A549 (cell line): ENCODE results near the gene DCTN3. TPM values are rescaled to one million over a fixed set of nuclear protein-coding genes. Genes with fewer than 3 reads are reported as not detected.
A peak's percentile ranks its signal among the peaks of the same experiment; 100 is the strongest.

Source experiments
- ATAC-seq, 2 experiments: fragments of 200-7000 bp in 1 of 2; fragments of >200 bp in 1 of 2; cut with Nextera tagmentation in 1 of 2; cut with Tn5 transposase in 1 of 2; 3 replicates each; pipeline versions ENCODE4 v1.8.0 to v1.9.1; 2018 to 2020; ENCODE audit warnings: mild to moderate bottlenecking in 1 of 2, moderate library complexity in 1 of 2
- CTCF ChIA-PET: fragments of 300-600 bp; sonication (Branson Sonifier 250); formaldehyde crosslinking; extraction: SDS; loops from one replicate; lab custom pipeline; 2021; ENCODE audit warnings: antibody characterized with exemption, inconsistent platforms; lab: Yijun Ruan, JAX
- POLR2A ChIA-PET: fragments of 350-600 bp; formaldehyde crosslinking; extraction: SDS; loops from one replicate; lab custom pipeline; 2021; ENCODE audit warnings: antibody characterized with exemption, inconsistent platforms; lab: Yijun Ruan, JAX
- DNase-seq, 2 experiments: peaks; one replicate each; pipeline versions ENCODE4 v3.0.0 to v3.0.0-alpha.2; 2011 to 2016; ENCODE audit warnings: low read depth in 1 of 2, low spot score in 1 of 2
- FAIRE-seq: peaks from 2 replicates; lab custom pipeline; 2011; peaks lifted over from hg19 to GRCh38; lab: Jason Lieb, UNC
- H3K27ac ChIP-seq, 2 experiments: fragments of >200 bp; sonication (Bioruptor Twin); formaldehyde crosslinking; 3 replicates each; pipeline ENCODE4 v1.5.1; 2016 to 2017
- H3K4me1 ChIP-seq: fragments of >200 bp; sonication (Bioruptor Twin); formaldehyde crosslinking; 3 replicates; pipeline ENCODE4 v1.6.1; 2016
- H3K4me2 ChIP-seq: fragments of >200 bp; sonication (Bioruptor Twin); formaldehyde crosslinking; 3 replicates; pipeline ENCODE4 v1.6.1; 2016
- H3K4me3 ChIP-seq: fragments of >200 bp; sonication (Bioruptor Twin); formaldehyde crosslinking; 3 replicates; pipeline ENCODE4 v1.5.1; 2016
- H3K9me3 ChIP-seq: fragments of >200 bp; sonication (Bioruptor Twin); formaldehyde crosslinking; 3 replicates; pipeline ENCODE4 v1.6.1; 2016
- CHD4 ChIP-seq: fragments of 200-600 bp; sonication (generic); IDR thresholded peaks from 2 replicates; pipeline ENCODE4 v1.6.1; 2016; ENCODE audit warnings: antibody characterized with exemption, mild to moderate bottlenecking, borderline replicate concordance
- ESRRA ChIP-seq: fragments of 150-350 bp; IDR thresholded peaks from 2 replicates; pipeline ENCODE4 v1.6.1; 2014; ENCODE audit warnings: mild to moderate bottlenecking, low read length, borderline replicate concordance
- FOSL2 ChIP-seq, 2 experiments: fragments of 450-650 bp in 1 of 2; fragments of >200 bp in 1 of 2; sonication (Bioruptor Twin) in 1 of 2; formaldehyde crosslinking; IDR thresholded peaks; 2 replicates each; pipeline versions ENCODE4 v1.5.0 to v1.6.1; 2016 to 2020; ENCODE audit warnings: mild to moderate bottlenecking in 1 of 2, moderate library complexity in 1 of 2
- GATA3 ChIP-seq: IDR thresholded peaks from 2 replicates; pipeline ENCODE4 v1.6.1; 2012; ENCODE audit warnings: borderline replicate concordance
- HDAC2 ChIP-seq: fragments of 200-600 bp; sonication (generic); IDR thresholded peaks from 2 replicates; pipeline ENCODE4 v1.6.1; 2016
- HOXB13 ChIP-seq: fragments of 250-450 bp; sonication (Bioruptor Pico); IDR thresholded peaks from 2 replicates; pipeline ENCODE4 v1.5.0; 2020; ENCODE audit warnings: low read depth, mild to moderate bottlenecking, moderate library complexity
- HOXB5 ChIP-seq: fragments of 250-450 bp; sonication (Bioruptor Pico); IDR thresholded peaks from 2 replicates; pipeline ENCODE4 v1.5.0; 2020; ENCODE audit warnings: mild to moderate bottlenecking, moderate library complexity
- NFE2L2 ChIP-seq: fragments of 150-350 bp; conservative IDR thresholded peaks from 2 replicates; pipeline ENCODE4 v1.6.1; 2014; ENCODE audit warnings: low read length
- NPAS2 ChIP-seq: fragments of 250-450 bp; sonication (Bioruptor Pico); IDR thresholded peaks from 2 replicates; pipeline ENCODE4 v1.8.0; 2022; ENCODE audit warnings: mild to moderate bottlenecking, moderate library complexity, borderline replicate concordance
- NR3C1 ChIP-seq: fragments of >200 bp; sonication (Bioruptor Twin); formaldehyde crosslinking; IDR thresholded peaks from 3 replicates; pipeline ENCODE4 v1.6.1; 2017
- RAD21 ChIP-seq, 2 experiments: fragments of >200 bp in 1 of 2; sonication (Bioruptor Twin) in 1 of 2; formaldehyde crosslinking in 1 of 2; IDR thresholded peaks in 1 of 2; conservative IDR thresholded peaks in 1 of 2; 2 replicates in 1 of 2; 3 replicates in 1 of 2; pipeline ENCODE4 v1.6.1; 2012 to 2018; ENCODE audit warnings: inconsistent platforms in 1 of 2
- RCOR1 ChIP-seq: fragments of 150-350 bp; IDR thresholded peaks from 2 replicates; pipeline ENCODE4 v1.6.1; 2014; ENCODE audit warnings: antibody characterized with exemption, low read length, low read depth
- RFX5 ChIP-seq: fragments of 450-650 bp; IDR thresholded peaks from 2 replicates; pipeline ENCODE4 v1.7.1; 2014; ENCODE audit warnings: antibody characterized with exemption, mild to moderate bottlenecking, moderate library complexity
- RNF2 ChIP-seq: fragments of 200-600 bp; sonication (generic); IDR thresholded peaks from 2 replicates; pipeline ENCODE4 v1.6.1; 2016; ENCODE audit warnings: low read depth, mild to moderate bottlenecking, antibody characterized with exemption, moderate library complexity, borderline replicate concordance
- SMC3 ChIP-seq: fragments of >200 bp; sonication (Bioruptor Twin); formaldehyde crosslinking; IDR thresholded peaks from 3 replicates; pipeline ENCODE4 v1.6.1; 2018; ENCODE audit warnings: inconsistent platforms
- SREBF2 ChIP-seq: fragments of 450-650 bp; IDR thresholded peaks from 2 replicates; pipeline ENCODE4 v1.6.1; 2014; ENCODE audit warnings: mild to moderate bottlenecking, moderate library complexity
- TFCP2L1 ChIP-seq: fragments of 250-450 bp; sonication (Bioruptor Pico); IDR thresholded peaks from 2 replicates; pipeline ENCODE4 v1.5.0; 2021; ENCODE audit warnings: mild to moderate bottlenecking
- TP53 ChIP-seq: fragments of 250-450 bp; sonication (Bioruptor Pico); IDR thresholded peaks from 2 replicates; pipeline ENCODE4 v1.5.0; 2021; ENCODE audit warnings: mild to moderate bottlenecking, moderate library complexity
- ZSCAN20 ChIP-seq: fragments of 250-450 bp; sonication (Bioruptor Pico); IDR thresholded peaks from 2 replicates; pipeline ENCODE4 v1.8.0; 2022; ENCODE audit warnings: mild to moderate bottlenecking, moderate library complexity
- WGBS: methylation state at CpG from one replicate; pipeline ENCODE4 v1.1.6; 2017; ENCODE audit errors: missing lambda C conversion rate; 5-methylcytosine and 5-hydroxymethylcytosine counted together
- polyA plus RNA-seq, 4 experiments: library from polyadenylated mRNA; depleted of rRNA in 3 of 4; stranded (reverse); fragments of >200 nt; fragmentation: RNase III in 1 of 4; extraction: RNeasy Plus Mini Kit Qiagen cat#74134 plus additional on column Dnase treatment in 1 of 4; gene quantifications; 2 replicates in 3 of 4; 3 replicates in 1 of 4; pipeline ENCODE4 v1.2.3, GENCODE V29; 2011 to 2017
- TF ChIP-seq, protein P1 (sequence below): fragments of >200 bp; sonication (Bioruptor Twin); formaldehyde crosslinking; IDR thresholded peaks from 3 replicates; pipeline ENCODE4 v1.5.1; 2016
- TF ChIP-seq, protein P2 (sequence below): IDR thresholded peaks from 2 replicates; pipeline ENCODE4 v1.6.1; 2012
- TF ChIP-seq, protein P3 (sequence below): fragments of 150-350 bp; IDR thresholded peaks from 2 replicates; pipeline ENCODE4 v1.6.1; 2014; ENCODE audit warnings: low read depth, mild to moderate bottlenecking, low read length
- TF ChIP-seq, protein P4 (sequence below): fragments of >200 bp; sonication (Bioruptor Twin); formaldehyde crosslinking; IDR thresholded peaks from 3 replicates; pipeline ENCODE4 v1.6.1; 2016
- TF ChIP-seq, protein P5 (sequence below): fragments of 250-450 bp; sonication (Bioruptor Pico); IDR thresholded peaks from 2 replicates; pipeline ENCODE4 v1.5.0; 2020; ENCODE audit warnings: low read depth, mild to moderate bottlenecking, moderate library complexity

The DCTN3 gene
- polyA plus RNA-seq, 2 of the 4 experiments (the other 2 are of a cell fraction) = 74.3 to 92.9 TPM

DNA sequence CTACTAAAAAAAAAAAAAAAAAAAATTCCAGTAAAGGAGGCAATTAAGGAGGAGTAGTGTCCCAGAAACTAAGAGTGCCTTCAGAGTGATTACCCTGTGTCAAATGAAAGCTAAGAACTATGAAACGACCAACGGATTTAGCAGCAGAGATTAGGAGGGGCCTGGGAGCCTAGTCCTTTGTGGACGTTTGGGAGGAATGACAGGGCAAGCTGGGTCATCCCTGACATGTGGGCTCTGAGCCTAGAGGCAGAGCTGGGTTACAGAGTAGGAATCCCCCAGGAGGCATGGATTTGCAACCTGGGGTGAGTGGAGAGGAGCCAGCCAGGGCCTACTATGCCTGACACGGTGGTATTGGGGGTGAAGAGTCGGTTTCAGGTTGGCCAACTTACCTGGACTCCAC is 12.9 kb upstream of the DCTN3 start (continued):
- TF ChIP-seq, protein P1, sequence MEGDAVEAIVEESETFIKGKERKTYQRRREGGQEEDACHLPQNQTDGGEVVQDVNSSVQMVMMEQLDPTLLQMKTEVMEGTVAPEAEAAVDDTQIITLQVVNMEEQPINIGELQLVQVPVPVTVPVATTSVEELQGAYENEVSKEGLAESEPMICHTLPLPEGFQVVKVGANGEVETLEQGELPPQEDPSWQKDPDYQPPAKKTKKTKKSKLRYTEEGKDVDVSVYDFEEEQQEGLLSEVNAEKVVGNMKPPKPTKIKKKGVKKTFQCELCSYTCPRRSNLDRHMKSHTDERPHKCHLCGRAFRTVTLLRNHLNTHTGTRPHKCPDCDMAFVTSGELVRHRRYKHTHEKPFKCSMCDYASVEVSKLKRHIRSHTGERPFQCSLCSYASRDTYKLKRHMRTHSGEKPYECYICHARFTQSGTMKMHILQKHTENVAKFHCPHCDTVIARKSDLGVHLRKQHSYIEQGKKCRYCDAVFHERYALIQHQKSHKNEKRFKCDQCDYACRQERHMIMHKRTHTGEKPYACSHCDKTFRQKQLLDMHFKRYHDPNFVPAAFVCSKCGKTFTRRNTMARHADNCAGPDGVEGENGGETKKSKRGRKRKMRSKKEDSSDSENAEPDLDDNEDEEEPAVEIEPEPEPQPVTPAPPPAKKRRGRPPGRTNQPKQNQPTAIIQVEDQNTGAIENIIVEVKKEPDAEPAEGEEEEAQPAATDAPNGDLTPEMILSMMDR = no peak

DNA sequence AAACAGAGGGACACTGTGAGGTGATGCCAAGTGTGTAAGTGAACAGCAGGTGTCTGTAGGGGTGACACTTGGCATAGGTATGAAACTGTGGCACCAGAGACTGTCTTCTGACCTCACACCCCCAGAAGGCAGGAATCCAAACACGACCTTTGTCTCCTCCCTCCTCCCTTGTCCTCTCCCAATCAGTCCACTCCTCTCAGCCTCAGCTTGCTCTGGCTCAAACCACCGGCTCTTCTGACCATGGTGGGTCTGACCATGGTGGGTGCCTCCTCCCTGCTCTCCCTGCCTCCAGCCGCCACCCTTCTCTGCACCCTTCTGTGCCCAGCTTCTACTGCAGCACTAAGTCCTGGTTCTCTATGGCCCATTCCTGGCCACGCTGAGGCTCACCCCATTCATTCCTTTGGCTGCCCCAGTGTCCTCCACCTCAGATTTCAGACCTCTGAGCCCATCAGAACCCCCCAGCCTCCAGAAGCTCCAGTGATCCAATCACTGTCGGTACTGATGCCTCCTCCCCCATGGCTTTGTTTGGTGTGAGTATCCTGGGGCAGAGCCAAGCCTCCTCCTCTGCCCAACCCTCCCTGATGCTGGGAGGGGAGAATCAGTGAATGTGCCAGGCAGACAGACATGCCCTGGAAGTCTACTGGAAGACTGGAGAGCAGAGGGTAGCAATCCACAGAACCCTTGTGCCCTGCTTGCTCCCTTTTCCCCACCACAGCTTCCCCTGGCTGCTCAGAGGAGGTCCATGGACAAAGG is 10.3 kb upstream of the DCTN3 start:
- ATAC-seq = no peak
- Histone ChIP-seq H3K9me3 (no peaks in the 10 kb centered on the region), H3K4me1 (peaks cover 16% of the 10 kb centered on the region; the same call in 2 of the 3 replicates), H3K27ac (no peak overlapping the region), H3K4me2 (peak overlapping the region; percentile 23; the same call in 2 of the 3 replicates), H3K4me3 (no peak overlapping the region)
- TF ChIP-seq FOSL2 (IDR thresholded peaks at IDR 0.05) (no peak), FOSL2 (CRISPR knock-in tag; IDR thresholded peaks at IDR 0.05) (no peak), GATA3 (no peak), NR3C1 (no peak), ZSCAN20 (CRISPR knock-in tag) (no peak), NFE2L2 (no peak), TFCP2L1 (CRISPR knock-in tag) (no peak), ESRRA (no peak)
- TF ChIP-seq, protein P2, sequence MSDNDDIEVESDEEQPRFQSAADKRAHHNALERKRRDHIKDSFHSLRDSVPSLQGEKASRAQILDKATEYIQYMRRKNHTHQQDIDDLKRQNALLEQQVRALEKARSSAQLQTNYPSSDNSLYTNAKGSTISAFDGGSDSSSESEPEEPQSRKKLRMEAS = no peak
- TF ChIP-seq, protein P3, sequence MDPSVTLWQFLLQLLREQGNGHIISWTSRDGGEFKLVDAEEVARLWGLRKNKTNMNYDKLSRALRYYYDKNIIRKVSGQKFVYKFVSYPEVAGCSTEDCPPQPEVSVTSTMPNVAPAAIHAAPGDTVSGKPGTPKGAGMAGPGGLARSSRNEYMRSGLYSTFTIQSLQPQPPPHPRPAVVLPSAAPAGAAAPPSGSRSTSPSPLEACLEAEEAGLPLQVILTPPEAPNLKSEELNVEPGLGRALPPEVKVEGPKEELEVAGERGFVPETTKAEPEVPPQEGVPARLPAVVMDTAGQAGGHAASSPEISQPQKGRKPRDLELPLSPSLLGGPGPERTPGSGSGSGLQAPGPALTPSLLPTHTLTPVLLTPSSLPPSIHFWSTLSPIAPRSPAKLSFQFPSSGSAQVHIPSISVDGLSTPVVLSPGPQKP = no peak
- TF ChIP-seq, protein P4, sequence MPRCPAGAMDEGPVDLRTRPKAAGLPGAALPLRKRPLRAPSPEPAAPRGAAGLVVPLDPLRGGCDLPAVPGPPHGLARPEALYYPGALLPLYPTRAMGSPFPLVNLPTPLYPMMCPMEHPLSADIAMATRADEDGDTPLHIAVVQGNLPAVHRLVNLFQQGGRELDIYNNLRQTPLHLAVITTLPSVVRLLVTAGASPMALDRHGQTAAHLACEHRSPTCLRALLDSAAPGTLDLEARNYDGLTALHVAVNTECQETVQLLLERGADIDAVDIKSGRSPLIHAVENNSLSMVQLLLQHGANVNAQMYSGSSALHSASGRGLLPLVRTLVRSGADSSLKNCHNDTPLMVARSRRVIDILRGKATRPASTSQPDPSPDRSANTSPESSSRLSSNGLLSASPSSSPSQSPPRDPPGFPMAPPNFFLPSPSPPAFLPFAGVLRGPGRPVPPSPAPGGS = no peak
- no peak for FAIRE-seq
- no peak for DNase-seq
- CTCF ChIA-PET = interaction anchor here (1.5 to 13.3 kb wide), 4 partner anchors 10 to 111 kb away, joined by 3 to 429 read pairs (median 6); partner anchors contain the start of genes DCTN3 and RPP25L
- POLR2A ChIA-PET = interaction anchor here (1.1 kb wide), 1 partner anchor 10 kb away, joined by 3 read pairs; the partner anchor contains the start of gene DCTN3
- WGBS = 43% methylated on average over 5 of the region's 5 CpGs

DNA sequence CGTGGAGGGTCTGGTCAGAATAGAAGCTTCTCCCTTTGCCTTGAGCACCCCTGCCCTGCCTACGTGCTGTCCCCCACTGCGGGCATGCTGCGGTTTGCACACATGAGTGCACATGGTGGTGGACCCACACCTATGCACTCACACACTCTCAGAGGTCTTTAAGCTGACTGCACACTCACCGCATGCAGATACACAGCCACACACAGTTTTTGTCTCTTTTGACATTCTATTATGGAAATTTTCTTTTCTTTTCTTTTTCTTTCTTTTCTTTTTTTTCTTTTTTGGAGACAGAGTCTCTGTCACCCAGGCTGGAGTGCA is 9.2 kb upstream of the DCTN3 start:
- Histone ChIP-seq H3K4me3 (peak overlapping the region; percentile 49), H3K27ac (no peak overlapping the region), H3K4me1 (peaks cover 13% of the 10 kb centered on the region; the same call in 1 of the 3 replicates), H3K4me2 (peak overlapping the region; percentile 95)
- ChIA-PET POLR2A (interaction anchor here (1.2 kb wide), 1 partner anchor 8 kb away, joined by 3 read pairs; no protein-coding TSS in a partner anchor), CTCF (interaction anchor here (0.7 to 13.3 kb wide), 6 partner anchors 9 to 187 kb away, joined by 3 to 429 read pairs (median 6); partner anchors contain the start of genes DCTN3, RPP25L and SIGMAR1)
- ATAC-seq (peak; percentile 4 to 10; a peak in 3 of 6 replicates), DNase-seq (no peak)
- 50% methylated on average over 5 of the region's 5 CpGs for WGBS
- TF ChIP-seq HDAC2 (no peak), HOXB13 (CRISPR knock-in tag) (no peak), SREBF2 (no peak), FOSL2 (IDR thresholded peaks at IDR 0.05) (no peak), FOSL2 (CRISPR knock-in tag; IDR thresholded peaks at IDR 0.05) (no peak), RFX5 (no peak), SMC3 (no peak), NPAS2 (CRISPR knock-in tag) (no peak), RAD21 (conservative IDR thresholded peaks at IDR 0.05 in 1 of 2, IDR thresholded peaks at IDR 0.05 in 1 of 2) (no peak), RNF2 (no peak), CHD4 (no peak), TP53 (CRISPR knock-in tag) (no peak), TFCP2L1 (CRISPR knock-in tag) (no peak), HOXB5 (no peak), RCOR1 (no peak)
- TF ChIP-seq, protein P5, sequence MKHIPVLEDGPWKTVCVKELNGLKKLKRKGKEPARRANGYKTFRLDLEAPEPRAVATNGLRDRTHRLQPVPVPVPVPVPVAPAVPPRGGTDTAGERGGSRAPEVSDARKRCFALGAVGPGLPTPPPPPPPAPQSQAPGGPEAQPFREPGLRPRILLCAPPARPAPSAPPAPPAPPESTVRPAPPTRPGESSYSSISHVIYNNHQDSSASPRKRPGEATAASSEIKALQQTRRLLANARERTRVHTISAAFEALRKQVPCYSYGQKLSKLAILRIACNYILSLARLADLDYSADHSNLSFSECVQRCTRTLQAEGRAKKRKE (CRISPR knock-in tag) = no peak
- TF ChIP-seq, protein P4 = no peak
- TF ChIP-seq, all 56 proteins: peak for 0
- H3K9me3 ChIP-seq = no peaks in the 10 kb centered on the region
- FAIRE-seq = no peak
